Erythroblast (primary cell): ENCODE measurements around the gene GNB4.

Experiments
- GATA1 ChIP-seq: IDR thresholded peaks from 2 replicates; pipeline ENCODE4 v1.6.1; 2011; ENCODE audit warnings: low read depth, mild to moderate bottlenecking, control low read depth, low read length, moderate library complexity
- POLR2A ChIP-seq: IDR thresholded peaks from 2 replicates; pipeline ENCODE4 v1.6.1; 2011; ENCODE audit warnings: mild to moderate bottlenecking, low read length

DNA sequence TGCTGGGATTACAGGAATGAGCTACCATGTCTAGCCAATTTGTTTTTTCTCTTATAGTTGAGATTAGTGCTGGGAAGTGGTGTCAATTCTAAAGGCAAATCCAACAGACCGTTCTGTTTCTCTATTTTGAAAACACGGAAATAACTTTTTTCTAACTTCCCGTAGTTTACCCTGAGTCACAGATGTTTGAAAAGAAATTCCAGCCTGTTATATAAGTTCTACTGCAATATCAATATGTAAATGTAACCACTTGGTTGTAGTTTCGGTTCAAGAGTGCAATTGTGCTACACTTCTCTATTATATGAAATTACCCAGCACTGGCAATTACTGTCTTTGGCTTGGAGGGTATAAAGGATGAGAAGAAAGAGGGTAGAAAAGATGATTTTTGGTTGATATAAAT, 22.3 kb upstream of the GNB4 start:
- no peak for TF ChIP-seq POLR2A
- TF ChIP-seq GATA1: no peak
